HG02759 (cell line): Measurements from ENCODE around the gene ARPC2.

ENCODE experiments used
- ATAC-seq: cut with Tn5 transposase; IDR thresholded peaks from one replicate; pipeline ENCODE4 v1.9.1; 2021; ENCODE audit warnings: mild to moderate bottlenecking, moderate library complexity; ENCODE audit not compliant: unreplicated experiment

Gene ARPC2

GRCh38 chr2:218285604-218286003, 68.6 kb downstream of the ARPC2 start:
- no peak for ATAC-seq

DNA sequence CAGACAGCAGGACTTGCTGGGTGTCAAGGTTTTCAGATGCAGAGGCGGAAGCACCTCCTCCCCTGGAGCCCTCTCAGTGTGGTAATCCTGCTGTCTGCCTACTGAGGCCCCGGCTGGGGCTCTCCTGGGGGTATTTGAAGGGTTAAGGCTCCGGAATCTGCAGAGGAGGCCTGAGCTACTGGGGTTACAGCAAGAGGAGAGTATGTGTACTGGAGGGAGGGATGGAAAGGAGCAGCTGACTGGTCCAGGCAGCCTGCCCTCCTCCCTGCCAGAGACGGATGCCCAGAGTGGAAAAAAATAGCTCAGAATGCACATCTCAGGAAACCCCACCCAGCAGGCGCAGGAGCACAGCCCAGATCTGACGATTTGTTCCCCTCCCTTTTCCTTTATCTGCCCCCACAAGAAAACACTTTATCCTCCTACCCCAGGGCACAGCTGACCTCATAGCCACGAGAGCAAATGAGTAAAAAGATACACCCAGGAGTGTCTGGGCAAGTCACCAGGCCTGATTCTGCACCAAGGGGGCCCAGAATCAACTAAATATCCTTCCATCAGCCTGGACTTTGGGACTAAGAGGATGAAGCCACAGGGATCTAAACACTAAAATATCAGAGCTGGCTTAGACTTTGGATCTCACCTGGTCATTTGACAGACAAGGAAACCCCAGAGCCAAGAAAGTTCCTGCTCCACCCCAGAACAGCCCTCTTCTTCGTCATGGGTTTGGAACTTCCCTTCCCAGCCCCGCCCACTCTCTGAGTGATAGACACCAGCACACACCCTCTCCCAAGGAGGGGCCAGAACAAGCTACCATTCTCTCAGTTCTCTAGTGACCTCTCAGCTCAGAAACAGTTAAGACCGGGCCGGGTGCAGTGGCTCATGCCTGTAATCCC, 69.8 kb downstream of the ARPC2 start:
- ATAC-seq, result peak; percentile 66

DNA sequence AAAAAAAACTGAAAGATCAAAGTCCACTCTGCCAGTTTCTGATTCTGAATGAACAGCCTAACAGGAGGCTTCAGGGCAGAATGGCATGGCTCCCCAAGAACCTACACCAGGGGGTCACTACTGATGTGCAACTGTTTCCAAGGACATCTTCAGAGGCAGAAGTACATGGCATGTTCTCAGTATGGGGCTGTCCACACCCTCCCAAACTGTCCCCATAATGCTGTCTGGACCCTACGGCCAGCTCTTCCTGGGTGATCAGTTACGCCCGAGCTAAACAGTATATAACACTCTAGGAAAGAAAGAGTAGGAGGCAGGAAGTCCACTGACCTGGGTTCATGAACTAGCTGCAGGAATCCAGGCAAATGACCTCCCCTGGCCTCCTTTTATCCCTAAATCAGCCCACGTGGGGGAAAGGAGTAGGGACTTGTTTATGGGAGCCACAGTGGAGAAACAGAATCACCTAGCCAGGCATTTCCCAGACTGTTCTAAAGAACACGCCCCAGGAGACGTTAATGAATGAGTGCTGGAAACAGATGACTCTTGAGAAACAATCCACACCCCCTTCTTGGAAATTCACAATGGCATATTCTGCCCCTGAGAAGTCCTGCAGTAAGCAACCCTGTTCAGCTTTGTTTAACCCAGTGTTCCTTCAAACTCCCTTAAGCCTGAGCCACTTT, 72.8 kb downstream of the ARPC2 start:
- no peak for ATAC-seq

GRCh38 chr2:218290316-218291261, 73.6 kb downstream of the ARPC2 start:
- ATAC-seq, result peak; percentile 62

GRCh38 chr2:218291318-218292047, 74.5 kb downstream of the ARPC2 start:
- ATAC-seq, result no peak

DNA sequence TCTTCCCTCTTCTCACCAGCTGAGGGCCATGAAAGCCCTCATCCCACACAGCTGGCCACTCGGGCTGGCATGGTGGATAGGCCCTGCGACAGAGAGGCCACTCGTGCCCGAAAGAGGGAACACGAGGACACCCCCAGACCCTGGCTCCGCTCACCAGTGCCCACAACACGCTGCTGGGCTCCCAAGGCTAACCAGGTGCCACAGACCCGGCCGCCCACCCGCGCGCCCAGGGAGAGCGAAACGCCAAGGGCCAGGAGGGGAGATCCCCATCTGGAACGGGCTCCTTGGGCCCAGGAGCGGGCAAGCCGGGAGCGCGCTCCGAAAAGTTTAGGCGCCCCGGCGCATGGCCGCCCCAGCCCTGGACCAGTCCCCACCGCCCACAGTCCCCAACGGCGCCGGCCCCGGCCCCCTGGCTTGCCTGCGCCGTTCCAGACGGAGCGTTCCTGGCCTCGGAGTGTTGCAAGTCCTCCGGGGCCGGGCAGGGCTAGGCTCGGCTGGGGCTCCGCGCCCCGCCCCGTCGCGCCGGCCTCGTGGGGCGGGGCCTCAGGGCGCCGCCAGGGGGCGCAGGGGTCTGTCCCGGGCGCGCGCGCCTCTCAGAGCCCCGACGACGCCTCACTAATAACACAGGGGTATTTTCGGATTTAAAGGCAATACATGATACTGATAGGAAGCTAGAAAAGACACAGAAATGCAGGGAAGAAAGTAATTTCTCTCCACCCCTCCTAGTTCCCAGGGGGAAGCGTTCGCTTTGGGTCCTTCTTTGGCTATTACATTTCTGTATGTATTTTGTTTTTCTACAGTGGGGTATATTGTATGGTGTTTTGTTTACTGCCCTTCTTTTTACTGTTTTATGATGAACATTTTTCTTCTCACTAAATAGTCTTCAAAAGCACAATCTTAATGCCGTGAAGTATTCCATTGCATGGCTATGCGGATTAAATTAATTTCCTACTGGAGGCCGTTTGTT, 75.3 kb downstream of the ARPC2 start, which contains the start of gene TMBIM1:
TMBIM1 (minus strand) TSS at position 456 of the 967 bp plus-strand sequence. CDS start 10,362 bp downstream, outside the sequence.
- peak; percentile 78 for ATAC-seq

DNA sequence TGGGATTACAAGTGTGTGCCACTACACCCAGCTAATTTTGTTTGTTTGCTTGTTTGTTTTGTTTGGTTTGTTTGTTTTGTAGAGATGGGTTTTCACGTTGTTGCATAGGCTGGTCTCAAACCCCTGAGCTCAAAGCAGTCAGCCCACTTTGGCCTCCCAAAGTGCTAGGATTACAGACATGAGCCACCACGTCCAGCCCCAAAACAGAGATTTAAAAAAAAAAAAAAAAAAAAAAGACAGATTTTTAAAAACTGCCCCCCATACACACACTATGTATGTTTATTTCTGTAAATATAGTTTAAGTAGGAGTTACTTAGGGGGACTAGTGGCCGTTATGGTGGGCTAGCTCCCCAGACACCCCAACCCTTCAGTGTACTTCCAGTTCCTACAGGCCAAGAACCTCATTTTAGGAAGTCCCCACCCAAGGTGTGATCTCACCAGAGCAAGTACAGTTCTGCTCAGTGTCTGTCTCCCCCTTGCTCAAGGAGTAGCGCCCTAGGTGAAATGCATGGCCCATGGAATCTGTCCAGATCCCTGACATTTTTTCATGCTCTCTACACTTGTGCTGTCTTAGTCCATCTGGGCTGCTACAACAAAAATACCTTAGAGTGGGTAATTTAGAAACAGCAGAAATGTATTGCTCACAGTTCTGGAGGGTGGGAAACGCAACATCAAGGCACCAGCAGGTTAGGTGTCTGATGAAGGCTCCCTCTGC, 76.9 kb downstream of the ARPC2 start:
- no peak for ATAC-seq

DNA sequence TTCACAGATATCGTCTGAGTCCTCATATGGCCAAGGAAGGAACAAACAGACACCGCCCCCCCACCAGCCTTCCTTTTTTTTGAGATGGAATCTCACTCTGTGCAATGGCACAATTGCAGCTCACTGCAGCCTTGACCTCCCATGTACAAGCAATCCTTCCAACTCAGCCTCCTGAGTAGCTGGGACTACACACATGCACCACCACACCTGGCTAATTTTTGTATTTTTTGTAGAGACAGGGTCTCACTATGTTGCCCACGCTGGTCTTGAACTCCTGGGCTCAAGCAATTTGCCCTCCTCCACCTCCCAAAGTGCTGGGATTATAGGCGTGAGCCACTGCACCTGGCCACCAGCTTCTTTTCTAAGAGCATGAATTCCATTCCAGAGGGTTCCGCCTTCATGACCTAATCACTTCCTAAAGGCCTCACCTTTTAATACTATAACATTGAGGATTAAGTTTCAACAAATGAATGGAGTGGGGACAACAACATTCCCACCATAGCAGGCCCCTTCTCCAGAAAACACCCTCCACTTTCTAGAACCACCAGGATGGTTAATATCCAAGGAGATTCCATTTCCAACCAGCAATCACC, 77.5 kb downstream of the ARPC2 start:
- ATAC-seq, result no peak

GRCh38 chr2:218295029-218295428, 78.0 kb downstream of the ARPC2 start:
- no peak for ATAC-seq

DNA sequence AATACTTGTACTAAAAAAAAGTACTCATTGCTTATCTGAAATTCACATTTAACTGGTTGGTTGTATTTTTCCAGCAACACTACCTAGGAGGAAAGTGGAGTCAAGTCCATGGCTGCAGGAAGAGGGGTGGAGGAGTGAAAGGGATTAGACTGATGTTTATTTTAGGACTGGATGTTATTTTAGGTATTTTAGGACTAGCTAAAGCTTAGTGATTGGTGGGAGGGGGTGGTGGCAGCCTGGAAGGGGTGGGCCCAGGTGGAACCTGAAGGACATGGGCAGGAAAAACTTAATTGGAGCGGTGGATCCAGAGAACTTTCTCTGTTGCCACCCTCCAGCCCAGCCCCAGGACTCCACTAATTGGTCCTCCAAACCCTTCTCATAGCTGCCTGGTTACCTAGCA, 79.2 kb downstream of the ARPC2 start:
- ATAC-seq, result no peak

DNA sequence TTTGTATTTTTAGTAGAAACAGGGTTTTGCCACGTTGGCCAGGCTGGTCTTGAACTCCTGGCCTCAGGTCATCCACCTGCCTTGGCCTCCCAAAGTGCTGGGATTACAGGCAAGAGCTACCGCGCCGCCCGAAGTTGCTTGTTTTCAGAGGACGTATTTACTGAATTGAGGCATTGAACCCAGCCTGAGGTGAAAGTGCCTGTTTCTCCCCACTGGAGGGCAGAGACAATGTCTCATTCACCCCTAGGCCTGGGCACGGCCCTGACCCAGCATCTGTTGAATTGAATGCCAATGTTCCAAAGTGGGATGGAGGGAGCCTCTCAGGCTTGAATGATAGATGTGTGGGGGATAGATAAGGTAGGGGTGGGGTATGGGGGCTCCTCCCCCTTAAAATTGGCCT, 79.9 kb downstream of the ARPC2 start:
- no peak for ATAC-seq

GRCh38 chr2:218298314-218298875, 81.4 kb downstream of the ARPC2 start:
- ATAC-seq, result no peak

GRCh38 chr2:218300141-218300540, 83.2 kb downstream of the ARPC2 start:
- no peak for ATAC-seq

DNA sequence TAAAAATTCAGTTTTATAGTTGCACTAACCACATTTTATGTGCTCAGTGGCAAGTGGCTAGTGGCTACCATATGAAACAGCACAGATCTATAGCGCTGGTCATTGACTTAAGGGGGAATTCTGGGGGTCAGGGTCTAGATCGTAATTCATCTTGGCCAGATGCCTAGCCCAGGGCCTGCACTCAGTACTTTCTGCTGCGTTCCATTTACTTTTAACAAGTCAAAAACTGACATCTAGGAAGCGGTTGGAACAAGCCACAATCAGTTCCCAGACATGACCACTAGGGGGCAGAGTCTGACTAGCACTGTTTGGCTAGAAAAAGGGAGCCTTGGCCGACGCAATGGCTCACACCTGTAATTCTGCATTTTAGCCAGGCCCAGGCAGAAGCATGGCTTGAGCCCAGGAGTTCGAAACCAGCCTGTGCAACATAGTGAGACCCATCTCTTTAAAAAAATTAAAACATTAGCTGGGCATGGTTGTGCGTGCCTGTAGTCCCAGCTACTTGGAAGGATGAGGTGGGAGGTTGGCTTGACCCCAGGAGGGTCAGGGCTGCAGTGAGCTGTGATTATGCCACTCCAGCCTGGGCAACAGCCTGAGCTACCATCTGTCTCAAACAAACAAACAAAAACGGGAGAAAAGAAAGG, 84.3 kb downstream of the ARPC2 start:
- peak; percentile 80 for ATAC-seq
